HEK293 (cell line): ENCODE data around the gene PAQR5.

Experiments used
- CTCF ChIA-PET: fragments of 350-600 bp; formaldehyde crosslinking; extraction: SDS; loops from one replicate; lab custom pipeline; 2021; ENCODE audit warnings: antibody characterized with exemption; lab: Yijun Ruan, JAX
- POLR2A ChIA-PET: fragments of 300-600 bp; formaldehyde crosslinking; extraction: SDS; loops from one replicate; lab custom pipeline; 2020; ENCODE audit warnings: antibody characterized with exemption, inconsistent platforms; lab: Yijun Ruan, JAX
- H3K27ac ChIP-seq: fragments of 200-500 bp; sonication (Bioruptor generic); 2 replicates; pipeline ENCODE4 v1.5.1; 2014; ENCODE audit warnings: low read depth, low read length, control low read depth, inconsistent platforms; ENCODE audit errors: extremely low read depth
- H3K36me3 ChIP-seq, 2 experiments: fragments of 200-500 bp in 1 of 2; sonication (Bioruptor generic) in 1 of 2; 1 replicate in 1 of 2; 2 replicates in 1 of 2; pipeline ENCODE4 v1.5.1; 2014 to 2017; ENCODE audit warnings: inconsistent platforms in 2 of 2, low read length in 2 of 2; ENCODE audit not compliant: control insufficient read depth in 2 of 2, insufficient read depth in 1 of 2
- H3K4me1 ChIP-seq: fragments of 200-500 bp; sonication (Bioruptor generic); 2 replicates; pipeline ENCODE4 v1.5.1; 2014; ENCODE audit warnings: mild to moderate bottlenecking, low read length, inconsistent platforms; ENCODE audit not compliant: control insufficient read depth, insufficient read depth
- H3K4me3 ChIP-seq: 2 replicates; pipeline ENCODE4 v1.5.1; 2011; ENCODE audit warnings: low read depth, mild to moderate bottlenecking, control low read depth, low read length, moderate library complexity
- H3K9me3 ChIP-seq: fragments of 200-500 bp; sonication (Bioruptor generic); 2 replicates; pipeline ENCODE4 v1.5.1; 2014; ENCODE audit warnings: low read depth, low read length, inconsistent platforms; ENCODE audit not compliant: control insufficient read depth, insufficient read depth
- AEBP2 ChIP-seq: fragments of 450-650 bp; formaldehyde crosslinking; IDR thresholded peaks from 2 replicates; pipeline ENCODE4 v1.5.1; 2016; ENCODE audit warnings: missing biosample characterization, missing genetic modification characterization, borderline replicate concordance
- GLIS1 ChIP-seq: fragments of 450-650 bp; formaldehyde crosslinking; IDR thresholded peaks from 2 replicates; pipeline ENCODE4 v1.5.1; 2016; ENCODE audit warnings: missing biosample characterization, missing genetic modification characterization
- OSR2 ChIP-seq: fragments of 450-650 bp; formaldehyde crosslinking; IDR thresholded peaks from 2 replicates; pipeline ENCODE4 v1.5.1; 2016; ENCODE audit warnings: missing biosample characterization, missing genetic modification characterization
- PRDM1 ChIP-seq: fragments of 450-650 bp; formaldehyde crosslinking; IDR thresholded peaks from 2 replicates; pipeline ENCODE4; 2016; ENCODE audit warnings: missing biosample characterization, missing genetic modification characterization
- SALL2 ChIP-seq: fragments of 450-650 bp; formaldehyde crosslinking; IDR thresholded peaks from 2 replicates; pipeline ENCODE4 v1.5.0; 2017; ENCODE audit warnings: missing biosample characterization, mild to moderate bottlenecking, missing genetic modification characterization, borderline replicate concordance
- ZBTB20 ChIP-seq: fragments of 450-650 bp; formaldehyde crosslinking; IDR thresholded peaks from 2 replicates; pipeline ENCODE4 v1.5.1; 2016; ENCODE audit warnings: missing biosample characterization, missing genetic modification characterization
- ZNF221 ChIP-seq: fragments of 450-650 bp; formaldehyde crosslinking; IDR thresholded peaks from 2 replicates; pipeline ENCODE4 v1.5.1; 2017; ENCODE audit warnings: missing biosample characterization, missing genetic modification characterization, borderline replicate concordance
- ZNF248 ChIP-seq: fragments of 450-650 bp; formaldehyde crosslinking; IDR thresholded peaks from 2 replicates; pipeline ENCODE4 v1.5.1; 2017; ENCODE audit warnings: missing biosample characterization, missing genetic modification characterization
- ZNF48 ChIP-seq: fragments of 450-650 bp; formaldehyde crosslinking; IDR thresholded peaks from 2 replicates; pipeline ENCODE4 v1.5.1; 2016; ENCODE audit warnings: missing biosample characterization, missing genetic modification characterization
- ZNF530 ChIP-seq: fragments of 450-650 bp; formaldehyde crosslinking; IDR thresholded peaks from 2 replicates; pipeline ENCODE4 v1.5.1; 2016; ENCODE audit warnings: low read depth, missing biosample characterization, missing genetic modification characterization
- ZNF600 ChIP-seq: fragments of 450-650 bp; formaldehyde crosslinking; IDR thresholded peaks from 2 replicates; pipeline ENCODE4 v1.5.1; 2016; ENCODE audit warnings: missing biosample characterization, missing genetic modification characterization
- ZNF660 ChIP-seq: fragments of 450-650 bp; IDR thresholded peaks from 2 replicates; pipeline ENCODE4 v1.5.1; 2018; ENCODE audit warnings: missing biosample characterization, mild to moderate bottlenecking, missing genetic modification characterization
- TF ChIP-seq, protein P1 (sequence below): fragments of 450-650 bp; formaldehyde crosslinking; IDR thresholded peaks from 2 replicates; pipeline ENCODE4 v1.5.1; 2017; ENCODE audit warnings: missing biosample characterization, missing genetic modification characterization
- TF ChIP-seq, protein P2 (sequence below): fragments of 450-650 bp; formaldehyde crosslinking; IDR thresholded peaks from 2 replicates; pipeline ENCODE4 v1.5.1; 2016; ENCODE audit warnings: missing biosample characterization, missing genetic modification characterization
- TF ChIP-seq, protein P3 (sequence below): fragments of 450-650 bp; formaldehyde crosslinking; IDR thresholded peaks from 2 replicates; pipeline ENCODE4 v1.5.1; 2016; ENCODE audit warnings: missing biosample characterization, missing genetic modification characterization

PAQR5 gene

GRCh38 chr15:69436951-69437350 is 138.2 kb downstream of the PAQR5 start:
- Histone ChIP-seq H3K9me3 (no peaks in the 10 kb centered on the region), H3K36me3 (peaks cover 84 to 98% of the 10 kb centered on the region in 2 experiments), H3K4me1 (no peaks in the 10 kb centered on the region), H3K4me3 (no peak overlapping the region)
- POLR2A ChIA-PET: no interaction called here
- CTCF ChIA-PET: interaction anchor here (0.9 to 1.0 kb wide), 2 partner anchors 15 to 26 kb away, joined by 3 to 4 read pairs; no protein-coding TSS in a partner anchor
- TF ChIP-seq, protein P1, sequence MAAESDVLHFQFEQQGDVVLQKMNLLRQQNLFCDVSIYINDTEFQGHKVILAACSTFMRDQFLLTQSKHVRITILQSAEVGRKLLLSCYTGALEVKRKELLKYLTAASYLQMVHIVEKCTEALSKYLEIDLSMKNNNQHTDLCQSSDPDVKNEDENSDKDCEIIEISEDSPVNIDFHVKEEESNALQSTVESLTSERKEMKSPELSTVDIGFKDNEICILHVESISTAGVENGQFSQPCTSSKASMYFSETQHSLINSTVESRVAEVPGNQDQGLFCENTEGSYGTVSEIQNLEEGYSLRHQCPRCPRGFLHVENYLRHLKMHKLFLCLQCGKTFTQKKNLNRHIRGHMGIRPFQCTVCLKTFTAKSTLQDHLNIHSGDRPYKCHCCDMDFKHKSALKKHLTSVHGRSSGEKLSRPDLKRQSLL: no peak
- TF ChIP-seq ZNF48: no peak
- TF ChIP-seq PRDM1 (tag by site-specific recombination): no peak
- no peak for TF ChIP-seq ZNF530 (tag by site-specific recombination)
- TF ChIP-seq GLIS1 (tag by site-specific recombination): no peak
- TF ChIP-seq ZNF221: no peak
- TF ChIP-seq, all 188 proteins: peak for 0
- no peak overlapping the region for H3K27ac ChIP-seq

DNA sequence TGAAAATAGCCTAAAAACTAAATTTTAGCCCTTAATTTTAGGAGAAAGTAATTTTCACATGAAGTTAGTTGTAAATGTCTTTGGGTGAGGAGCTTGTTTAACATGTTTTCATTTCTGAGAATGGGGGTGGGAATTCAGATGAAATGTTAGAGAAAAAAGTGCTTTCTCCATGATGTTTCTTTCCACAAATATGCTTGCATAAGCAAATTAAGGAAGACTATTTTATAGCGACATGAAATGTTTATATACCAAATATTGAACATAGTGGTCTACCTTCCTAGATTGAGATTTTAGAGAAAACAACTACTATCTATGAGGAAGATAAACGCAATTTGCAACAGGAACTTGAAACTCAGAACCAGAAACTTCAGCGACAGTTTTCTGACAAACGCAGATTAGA is 140.9 kb downstream of the PAQR5 start:
- ChIA-PET POLR2A (interaction anchor here (1.4 to 1.9 kb wide), 2 partner anchors 12 to 25 kb away, joined by 3 to 8 read pairs; partner anchors contain the start of gene RPLP1), CTCF (interaction anchor here (0.5 to 2.2 kb wide), 2 partner anchors 12 to 867 kb away, joined by 3 to 7 read pairs; partner anchors contain the start of gene RPLP1)
- Histone ChIP-seq H3K9me3 (no peaks in the 10 kb centered on the region), H3K4me1 (no peaks in the 10 kb centered on the region), H3K4me3 (no peak overlapping the region), H3K36me3 (peaks cover 92 to 94% of the 10 kb centered on the region in 2 experiments), H3K27ac (no peak overlapping the region)
- TF ChIP-seq SALL2 (tag by site-specific recombination) (no peak), AEBP2 (tag by site-specific recombination) (no peak), OSR2 (tag by site-specific recombination) (no peak), ZNF600 (tag by site-specific recombination) (no peak), ZNF248 (tag by site-specific recombination) (no peak), ZBTB20 (tag by site-specific recombination) (no peak)
- TF ChIP-seq, protein P2, sequence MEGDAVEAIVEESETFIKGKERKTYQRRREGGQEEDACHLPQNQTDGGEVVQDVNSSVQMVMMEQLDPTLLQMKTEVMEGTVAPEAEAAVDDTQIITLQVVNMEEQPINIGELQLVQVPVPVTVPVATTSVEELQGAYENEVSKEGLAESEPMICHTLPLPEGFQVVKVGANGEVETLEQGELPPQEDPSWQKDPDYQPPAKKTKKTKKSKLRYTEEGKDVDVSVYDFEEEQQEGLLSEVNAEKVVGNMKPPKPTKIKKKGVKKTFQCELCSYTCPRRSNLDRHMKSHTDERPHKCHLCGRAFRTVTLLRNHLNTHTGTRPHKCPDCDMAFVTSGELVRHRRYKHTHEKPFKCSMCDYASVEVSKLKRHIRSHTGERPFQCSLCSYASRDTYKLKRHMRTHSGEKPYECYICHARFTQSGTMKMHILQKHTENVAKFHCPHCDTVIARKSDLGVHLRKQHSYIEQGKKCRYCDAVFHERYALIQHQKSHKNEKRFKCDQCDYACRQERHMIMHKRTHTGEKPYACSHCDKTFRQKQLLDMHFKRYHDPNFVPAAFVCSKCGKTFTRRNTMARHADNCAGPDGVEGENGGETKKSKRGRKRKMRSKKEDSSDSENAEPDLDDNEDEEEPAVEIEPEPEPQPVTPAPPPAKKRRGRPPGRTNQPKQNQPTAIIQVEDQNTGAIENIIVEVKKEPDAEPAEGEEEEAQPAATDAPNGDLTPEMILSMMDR (tag by site-specific recombination): no peak

DNA sequence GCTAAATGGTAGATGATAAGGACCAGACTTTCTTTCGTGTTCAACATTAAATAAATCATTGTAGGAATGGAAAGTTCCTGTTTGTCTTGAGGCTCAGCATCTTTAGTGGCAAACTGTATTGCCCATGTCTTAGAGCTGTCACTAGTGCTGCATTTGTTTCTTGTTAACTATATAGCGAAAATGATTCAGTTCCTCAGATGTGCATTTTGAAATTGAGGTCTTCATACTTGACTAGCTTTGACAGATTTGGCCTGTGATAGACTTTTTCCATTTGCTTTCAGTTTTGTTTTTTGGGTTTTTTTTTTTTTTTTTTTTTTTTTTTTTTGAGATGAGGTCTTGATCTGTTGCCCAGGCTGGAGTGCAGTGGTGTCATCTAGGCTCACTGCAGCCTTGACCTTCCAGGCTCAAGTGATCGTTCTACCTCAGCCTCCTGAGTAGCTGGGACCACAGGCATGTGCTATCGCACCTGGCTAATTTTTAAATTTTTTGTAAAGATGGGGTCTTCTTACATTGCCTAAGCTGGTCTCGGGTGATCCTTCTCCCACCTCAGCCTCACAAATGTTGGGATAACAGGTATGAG is 144.4 kb downstream of the PAQR5 start:
- H3K9me3 ChIP-seq: no peaks in the 10 kb centered on the region
- no peak overlapping the region for H3K27ac ChIP-seq
- no peak overlapping the region for H3K4me3 ChIP-seq
- H3K4me1 ChIP-seq: no peaks in the 10 kb centered on the region
- TF ChIP-seq, protein P3, sequence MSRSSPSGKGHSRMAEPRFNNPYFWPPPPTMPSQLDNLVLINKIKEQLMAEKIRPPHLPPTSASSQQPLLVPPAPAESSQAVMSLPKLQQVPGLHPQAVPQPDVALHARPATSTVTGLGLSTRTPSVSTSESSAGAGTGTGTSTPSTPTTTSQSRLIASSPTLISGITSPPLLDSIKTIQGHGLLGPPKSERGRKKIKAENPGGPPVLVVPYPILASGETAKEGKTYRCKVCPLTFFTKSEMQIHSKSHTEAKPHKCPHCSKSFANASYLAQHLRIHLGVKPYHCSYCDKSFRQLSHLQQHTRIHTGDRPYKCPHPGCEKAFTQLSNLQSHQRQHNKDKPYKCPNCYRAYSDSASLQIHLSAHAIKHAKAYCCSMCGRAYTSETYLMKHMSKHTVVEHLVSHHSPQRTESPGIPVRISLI (tag by site-specific recombination): peak; percentile 81; the same call in 1 of the 2 replicates
- no peak for TF ChIP-seq ZNF660 (tag by site-specific recombination)
- POLR2A ChIA-PET: interaction anchor here (0.6 to 1.0 kb wide), 3 partner anchors 9 to 95 kb away, joined by 3 to 4 read pairs (median 4); partner anchors contain the start of gene RPLP1
- CTCF ChIA-PET: interaction anchor here (1.1 kb wide), 1 partner anchor 11 kb away, joined by 3 read pairs; no protein-coding TSS in a partner anchor
- H3K36me3 ChIP-seq: peaks cover 93 to 98% of the 10 kb centered on the region in 2 experiments
